Neural cell (in vitro differentiated cells): ENCODE results near the gene MAST4. TPM values are rescaled to one million over a fixed set of nuclear protein-coding genes. Genes with fewer than 3 reads are reported as not detected.

ENCODE experiments used
- H2AFZ ChIP-seq: fragments of 200-600, 300-800 bp; sonication (generic), shearing (Covaris generic); 2 replicates; pipeline ENCODE4 v1.6.0; 2014; ENCODE audit warnings: low read depth, mild to moderate bottlenecking, antibody characterized with exemption, low read length, moderate library complexity
- H3F3A ChIP-seq: fragments of 200-600 bp; shearing (Covaris generic); 2 replicates; pipeline ENCODE4 v1.6.1; 2016; ENCODE audit warnings: mild to moderate bottlenecking, moderate library complexity, mixed read lengths, antibody characterized with exemption, low read length; ENCODE audit not compliant: insufficient read depth, poor library complexity, severe bottlenecking
- H3K27ac ChIP-seq: fragments of 200-600, 300-800 bp; sonication (generic), shearing (Covaris generic); 2 replicates; pipeline ENCODE4 v1.5.1; 2014; ENCODE audit warnings: mild to moderate bottlenecking, low read length, moderate library complexity
- H3K27me3 ChIP-seq: fragments of 300-800, 200-600 bp; sonication (generic), shearing (Covaris generic); 2 replicates; pipeline ENCODE4 v1.6.0; 2014; ENCODE audit warnings: mild to moderate bottlenecking, low read depth, low read length, moderate library complexity; ENCODE audit not compliant: insufficient read depth
- H3K36me3 ChIP-seq: fragments of 300-800, 200-600 bp; sonication (generic), shearing (Covaris generic); 2 replicates; pipeline ENCODE4 v1.5.1; 2014; ENCODE audit warnings: mild to moderate bottlenecking, antibody characterized with exemption, low read length, moderate library complexity; ENCODE audit not compliant: insufficient read depth
- H3K4me2 ChIP-seq: fragments of 300-800, 200-600 bp; sonication (generic), shearing (Covaris generic); 2 replicates; pipeline ENCODE4 v1.6.0; 2014; ENCODE audit warnings: mild to moderate bottlenecking, low read length
- H3K4me3 ChIP-seq: fragments of 300-800, 200-600 bp; sonication (generic), shearing (Covaris generic); 2 replicates; pipeline ENCODE4 v1.5.1; 2014; ENCODE audit warnings: mild to moderate bottlenecking, low read length, moderate library complexity
- H3K79me2 ChIP-seq: fragments of 200-600 bp; shearing (Covaris generic); replicated peaks from 2 replicates; pipeline ENCODE4 v1.6.0; 2014; ENCODE audit warnings: mild to moderate bottlenecking, low read length, moderate library complexity; ENCODE audit not compliant: insufficient read depth
- H3K9ac ChIP-seq: fragments of 300-800, 200-600 bp; sonication (generic), shearing (Covaris generic); 2 replicates; pipeline ENCODE4 v1.6.1; 2016; ENCODE audit warnings: mild to moderate bottlenecking, low read length, mixed read lengths
- H3K9me2 ChIP-seq: fragments of 200-600 bp; shearing (Covaris generic); 2 replicates; pipeline ENCODE4 v1.6.1; 2016; ENCODE audit warnings: mild to moderate bottlenecking, low read length, mixed read lengths; ENCODE audit not compliant: insufficient read depth
- H3K9me3 ChIP-seq: fragments of 200-600, 300-800 bp; sonication (generic), shearing (Covaris generic); 2 replicates; pipeline ENCODE4 v1.6.1; 2016; ENCODE audit warnings: mild to moderate bottlenecking, mixed run types, low read length, moderate library complexity, mixed read lengths
- H4K20me1 ChIP-seq: fragments of 200-600 bp; shearing (Covaris generic); 2 replicates; pipeline ENCODE4 v1.6.1; 2016; ENCODE audit warnings: mild to moderate bottlenecking, mixed run types; ENCODE audit not compliant: insufficient read depth
- EP300 ChIP-seq: fragments of 450-650 bp; conservative IDR thresholded peaks from 2 replicates; pipeline ENCODE4 v1.6.1; 2014; ENCODE audit warnings: antibody characterized with exemption, mild to moderate bottlenecking, moderate library complexity; ENCODE audit not compliant: poor library complexity, severe bottlenecking
- EZH2 ChIP-seq: fragments of 200-600, 300-800 bp; shearing (Covaris generic), sonication (generic); IDR thresholded peaks from 2 replicates; pipeline ENCODE4 v1.6.1; 2014; ENCODE audit warnings: antibody characterized with exemption, low read length, borderline replicate concordance, mild to moderate bottlenecking; ENCODE audit not compliant: insufficient read depth, poor library complexity, severe bottlenecking
- MXI1 ChIP-seq: fragments of 450-650 bp; conservative IDR thresholded peaks from 2 replicates; pipeline ENCODE4 v1.6.1; 2014; ENCODE audit warnings: antibody characterized with exemption, mild to moderate bottlenecking; ENCODE audit not compliant: poor library complexity, severe bottlenecking
- POLR2AphosphoS5 ChIP-seq: IDR thresholded peaks from 2 replicates; pipeline ENCODE4 v1.6.1; 2012
- RAD21 ChIP-seq: fragments of 450-650 bp; conservative IDR thresholded peaks from 2 replicates; pipeline ENCODE4 v1.6.1; 2014; ENCODE audit warnings: antibody characterized with exemption, mild to moderate bottlenecking, moderate library complexity
- SMC3 ChIP-seq: fragments of 450-650 bp; conservative IDR thresholded peaks from 2 replicates; pipeline ENCODE4 v1.6.1; 2014; ENCODE audit warnings: antibody characterized with exemption, mild to moderate bottlenecking, moderate library complexity; ENCODE audit not compliant: poor library complexity
- TAF1 ChIP-seq: IDR thresholded peaks from 2 replicates; pipeline ENCODE4 v1.6.1; 2012; ENCODE audit warnings: low read depth
- polyA plus RNA-seq: library from polyadenylated mRNA; depleted of rRNA; stranded (reverse); fragments of >200 nt; gene quantifications from 2 replicates; pipeline ENCODE4 v1.2.3, GENCODE V29; 2014
- TF ChIP-seq, protein P1 (sequence below): fragments of 450-650 bp; IDR thresholded peaks from 2 replicates; pipeline ENCODE4 v1.5.1; 2014; ENCODE audit warnings: antibody characterized with exemption, mild to moderate bottlenecking, moderate library complexity; ENCODE audit not compliant: poor library complexity, severe bottlenecking
- TF ChIP-seq, protein P2 (sequence below): IDR thresholded peaks from 2 replicates; pipeline ENCODE4 v1.6.1; 2012; ENCODE audit warnings: borderline replicate concordance

Gene MAST4
- polyA plus RNA-seq, 1 donor from 2014 or later, result 2.3 TPM

DNA sequence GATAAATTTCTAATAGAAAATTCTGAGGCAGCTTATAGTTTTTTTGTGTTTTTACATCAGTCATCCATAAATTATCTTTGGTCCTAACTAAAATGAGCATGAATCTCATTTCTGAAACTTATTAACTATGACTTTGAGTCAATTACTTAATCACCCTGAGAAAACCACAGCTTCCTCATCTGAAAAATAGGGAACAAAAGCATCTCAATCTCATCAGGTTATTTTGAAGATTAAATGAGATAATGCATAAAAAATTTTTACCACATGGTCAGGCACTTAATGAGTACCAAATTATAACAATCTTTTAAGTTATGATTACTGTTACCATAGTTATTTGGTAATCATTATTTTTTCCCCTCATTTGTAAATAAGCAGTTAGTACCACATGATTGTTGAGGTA is 279.1 kb downstream of the MAST4 start:
- Histone ChIP-seq H2AFZ (no peak overlapping the region), H3K9ac (no peak overlapping the region), H3K36me3 (no peaks in the 10 kb centered on the region), H3K9me2 (no peaks in the 10 kb centered on the region), H3F3A (no peaks in the 10 kb centered on the region), H3K4me2 (no peak overlapping the region), H3K9me3 (no peaks in the 10 kb centered on the region), H3K79me2 (no peaks in the 10 kb centered on the region), H3K4me3 (no peak overlapping the region), H3K27ac (no peak overlapping the region), H4K20me1 (no peaks in the 10 kb centered on the region), H3K27me3 (no peaks in the 10 kb centered on the region)
- no peak for TF ChIP-seq SMC3
- no peak for TF ChIP-seq EP300
- TF ChIP-seq POLR2AphosphoS5, result no peak
- TF ChIP-seq, protein P1, sequence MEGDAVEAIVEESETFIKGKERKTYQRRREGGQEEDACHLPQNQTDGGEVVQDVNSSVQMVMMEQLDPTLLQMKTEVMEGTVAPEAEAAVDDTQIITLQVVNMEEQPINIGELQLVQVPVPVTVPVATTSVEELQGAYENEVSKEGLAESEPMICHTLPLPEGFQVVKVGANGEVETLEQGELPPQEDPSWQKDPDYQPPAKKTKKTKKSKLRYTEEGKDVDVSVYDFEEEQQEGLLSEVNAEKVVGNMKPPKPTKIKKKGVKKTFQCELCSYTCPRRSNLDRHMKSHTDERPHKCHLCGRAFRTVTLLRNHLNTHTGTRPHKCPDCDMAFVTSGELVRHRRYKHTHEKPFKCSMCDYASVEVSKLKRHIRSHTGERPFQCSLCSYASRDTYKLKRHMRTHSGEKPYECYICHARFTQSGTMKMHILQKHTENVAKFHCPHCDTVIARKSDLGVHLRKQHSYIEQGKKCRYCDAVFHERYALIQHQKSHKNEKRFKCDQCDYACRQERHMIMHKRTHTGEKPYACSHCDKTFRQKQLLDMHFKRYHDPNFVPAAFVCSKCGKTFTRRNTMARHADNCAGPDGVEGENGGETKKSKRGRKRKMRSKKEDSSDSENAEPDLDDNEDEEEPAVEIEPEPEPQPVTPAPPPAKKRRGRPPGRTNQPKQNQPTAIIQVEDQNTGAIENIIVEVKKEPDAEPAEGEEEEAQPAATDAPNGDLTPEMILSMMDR, result no peak
- TF ChIP-seq RAD21, result no peak
- TF ChIP-seq MXI1, result no peak
- TF ChIP-seq, protein P2, sequence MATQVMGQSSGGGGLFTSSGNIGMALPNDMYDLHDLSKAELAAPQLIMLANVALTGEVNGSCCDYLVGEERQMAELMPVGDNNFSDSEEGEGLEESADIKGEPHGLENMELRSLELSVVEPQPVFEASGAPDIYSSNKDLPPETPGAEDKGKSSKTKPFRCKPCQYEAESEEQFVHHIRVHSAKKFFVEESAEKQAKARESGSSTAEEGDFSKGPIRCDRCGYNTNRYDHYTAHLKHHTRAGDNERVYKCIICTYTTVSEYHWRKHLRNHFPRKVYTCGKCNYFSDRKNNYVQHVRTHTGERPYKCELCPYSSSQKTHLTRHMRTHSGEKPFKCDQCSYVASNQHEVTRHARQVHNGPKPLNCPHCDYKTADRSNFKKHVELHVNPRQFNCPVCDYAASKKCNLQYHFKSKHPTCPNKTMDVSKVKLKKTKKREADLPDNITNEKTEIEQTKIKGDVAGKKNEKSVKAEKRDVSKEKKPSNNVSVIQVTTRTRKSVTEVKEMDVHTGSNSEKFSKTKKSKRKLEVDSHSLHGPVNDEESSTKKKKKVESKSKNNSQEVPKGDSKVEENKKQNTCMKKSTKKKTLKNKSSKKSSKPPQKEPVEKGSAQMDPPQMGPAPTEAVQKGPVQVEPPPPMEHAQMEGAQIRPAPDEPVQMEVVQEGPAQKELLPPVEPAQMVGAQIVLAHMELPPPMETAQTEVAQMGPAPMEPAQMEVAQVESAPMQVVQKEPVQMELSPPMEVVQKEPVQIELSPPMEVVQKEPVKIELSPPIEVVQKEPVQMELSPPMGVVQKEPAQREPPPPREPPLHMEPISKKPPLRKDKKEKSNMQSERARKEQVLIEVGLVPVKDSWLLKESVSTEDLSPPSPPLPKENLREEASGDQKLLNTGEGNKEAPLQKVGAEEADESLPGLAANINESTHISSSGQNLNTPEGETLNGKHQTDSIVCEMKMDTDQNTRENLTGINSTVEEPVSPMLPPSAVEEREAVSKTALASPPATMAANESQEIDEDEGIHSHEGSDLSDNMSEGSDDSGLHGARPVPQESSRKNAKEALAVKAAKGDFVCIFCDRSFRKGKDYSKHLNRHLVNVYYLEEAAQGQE, result no peak
- TF ChIP-seq EZH2, result no peak

DNA sequence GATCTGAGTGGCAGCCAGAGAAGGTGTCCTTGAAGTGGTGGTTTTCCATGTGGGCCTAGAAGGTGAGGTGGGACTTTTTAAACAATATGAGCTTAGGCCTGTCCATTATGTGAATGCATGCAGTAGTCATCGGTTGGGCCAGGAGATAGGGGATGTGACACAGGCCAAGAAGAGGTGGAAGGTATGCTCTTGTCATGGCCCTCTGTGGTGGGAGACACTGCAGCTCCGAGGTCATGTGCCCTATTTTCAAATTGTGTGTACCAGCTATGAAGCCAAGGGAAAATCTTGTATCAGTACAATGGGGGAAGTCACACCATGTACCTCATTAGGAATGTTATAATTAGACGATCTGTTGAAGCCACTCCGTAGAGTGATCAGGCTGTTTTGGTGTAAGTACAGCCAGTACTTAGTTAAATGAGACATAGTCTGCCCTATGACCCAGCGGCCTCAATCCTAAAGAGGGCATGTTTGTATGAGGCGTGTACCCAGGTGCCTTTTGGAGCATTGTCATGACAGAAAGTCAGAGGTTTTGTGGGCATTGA is 280.1 kb downstream of the MAST4 start:
- Histone ChIP-seq H3K9ac (no peak overlapping the region), H3K27ac (no peak overlapping the region), H3K4me3 (no peak overlapping the region), H3K27me3 (no peaks in the 10 kb centered on the region), H3K9me2 (no peaks in the 10 kb centered on the region), H3K4me2 (no peak overlapping the region), H2AFZ (no peak overlapping the region), H3K9me3 (no peaks in the 10 kb centered on the region), H3K79me2 (no peaks in the 10 kb centered on the region), H4K20me1 (no peaks in the 10 kb centered on the region), H3F3A (no peaks in the 10 kb centered on the region), H3K36me3 (no peaks in the 10 kb centered on the region)
- TF ChIP-seq MXI1 (no peak), EP300 (no peak), SMC3 (no peak), RAD21 (no peak), TAF1 (no peak), POLR2AphosphoS5 (no peak), EZH2 (no peak)
- TF ChIP-seq, protein P1, result no peak
- TF ChIP-seq, protein P2, result no peak
